ENCODE data around the gene NCKIPSD.

Gene NCKIPSD

GRCh38 chr3:48648188-48648850, 37.4 kb downstream of the NCKIPSD start:
- H3F3A ChIP-seq (ENCODE audit: insufficient read depth, low read length) = peaks cover 8% of the 10 kb centered on the region; the same call in 1 of the 2 replicates
- H3K9me2 ChIP-seq (replicated peaks; ENCODE audit: insufficient read depth, low read length) = no peaks in the 10 kb centered on the region
- DNase-seq = no peak
- H4K20me1 ChIP-seq (ENCODE audit: insufficient read depth, low read length) = no peaks in the 10 kb centered on the region
- H3K36me3 ChIP-seq (replicated peaks; ENCODE audit: insufficient read depth, low read length) = no peaks in the 10 kb centered on the region
- H3K9me3 ChIP-seq (replicated peaks; ENCODE audit: insufficient read depth, low read length) = no peaks in the 10 kb centered on the region
- no peak overlapping the region for H2AFZ ChIP-seq (ENCODE audit: low read length)
- H3K79me2 ChIP-seq (ENCODE audit: low read length) = no peaks in the 10 kb centered on the region
- no peak overlapping the region for H3K4me3 ChIP-seq (ENCODE audit: low read length)
- TF ChIP-seq EZH2 (optimal IDR thresholded peaks at IDR 0.05; ENCODE audit: low read depth, low read length) = no peak
- TF ChIP-seq EZH2phosphoT487 (IDR thresholded peaks at IDR 0.05; ENCODE audit: low read length) = no peak
- TF ChIP-seq CTCF (IDR thresholded peaks at IDR 0.05; ENCODE audit: low read length) = no peak
- no peak overlapping the region for H3K9ac ChIP-seq (ENCODE audit: low read length)
- no peak overlapping the region for H3K4me2 ChIP-seq (ENCODE audit: low read depth, low read length)
- no peak overlapping the region for H3K27ac ChIP-seq (ENCODE audit: low read length)
- 0 out of 2 replicates have a peak, but pooled peaks cover 8% of the 10 kb centered on the region for H3K27me3 ChIP-seq (replicated peaks; ENCODE audit: insufficient read depth, low read length)
- peaks cover 11% of the 10 kb centered on the region for H3K4me1 ChIP-seq (ENCODE audit: low read length)

- Histone ChIP-seq H3K27me3 (replicated peaks; ENCODE audit: insufficient read depth, low read length) (0 out of 2 replicates have a peak, but pooled peaks cover 8% of the 10 kb centered on the region), H3K4me1 (ENCODE audit: low read length) (peaks cover 5% of the 10 kb centered on the region), H3F3A (ENCODE audit: insufficient read depth, low read length) (0 out of 2 replicates have a peak, but pooled peaks cover 2% of the 10 kb centered on the region), H3K4me3 (ENCODE audit: low read length) (no peak overlapping the region), H4K20me1 (ENCODE audit: insufficient read depth, low read length) (no peaks in the 10 kb centered on the region), H3K36me3 (replicated peaks; ENCODE audit: insufficient read depth, low read length) (no peaks in the 10 kb centered on the region), H2AFZ (ENCODE audit: low read length) (no peak overlapping the region), H3K9me2 (replicated peaks; ENCODE audit: insufficient read depth, low read length) (no peaks in the 10 kb centered on the region), H3K9ac (ENCODE audit: low read length) (no peak overlapping the region), H3K9me3 (replicated peaks; ENCODE audit: insufficient read depth, low read length) (no peaks in the 10 kb centered on the region), H3K27ac (ENCODE audit: low read length) (no peak overlapping the region), H3K4me2 (ENCODE audit: low read depth, low read length) (no peak overlapping the region), H3K79me2 (ENCODE audit: low read length) (no peaks in the 10 kb centered on the region)
- no peak for DNase-seq
- no peak for TF ChIP-seq EZH2 (optimal IDR thresholded peaks at IDR 0.05; ENCODE audit: low read depth, low read length)
- no peak for TF ChIP-seq CTCF (IDR thresholded peaks at IDR 0.05; ENCODE audit: low read length)
These were observed 38.0 kb downstream of the NCKIPSD start for GRCh38 chr3:48647714-48648113.

- H3F3A ChIP-seq (ENCODE audit: insufficient read depth, low read length) = no peaks in the 10 kb centered on the region
- no peaks in the 10 kb centered on the region for H3K9me3 ChIP-seq (replicated peaks; ENCODE audit: insufficient read depth, low read length)
- no peak overlapping the region for H3K9ac ChIP-seq (ENCODE audit: low read length)
- no peaks in the 10 kb centered on the region for H3K36me3 ChIP-seq (replicated peaks; ENCODE audit: insufficient read depth, low read length)
- H3K4me3 ChIP-seq (ENCODE audit: low read length) = no peak overlapping the region
- H3K27ac ChIP-seq (ENCODE audit: low read length) = no peak overlapping the region
- H3K4me2 ChIP-seq (ENCODE audit: low read depth, low read length) = no peak overlapping the region
- DNase-seq = no peak
- H3K9me2 ChIP-seq (replicated peaks; ENCODE audit: insufficient read depth, low read length) = no peaks in the 10 kb centered on the region
- TF ChIP-seq CTCF (IDR thresholded peaks at IDR 0.05; ENCODE audit: low read length) = no peak
- no peak for TF ChIP-seq EZH2 (optimal IDR thresholded peaks at IDR 0.05; ENCODE audit: low read depth, low read length)
- no peak for TF ChIP-seq EZH2phosphoT487 (IDR thresholded peaks at IDR 0.05; ENCODE audit: low read length)
- H3K79me2 ChIP-seq (ENCODE audit: low read length) = no peaks in the 10 kb centered on the region
- no peaks in the 10 kb centered on the region for H3K4me1 ChIP-seq (ENCODE audit: low read length)
- no peaks in the 10 kb centered on the region for H4K20me1 ChIP-seq (ENCODE audit: insufficient read depth, low read length)
- peaks cover 17% of the 10 kb centered on the region for H3K27me3 ChIP-seq (replicated peaks; ENCODE audit: insufficient read depth, low read length)
- no peak overlapping the region for H2AFZ ChIP-seq (ENCODE audit: low read length)
These were observed 40.6 kb downstream of the NCKIPSD start for GRCh38 chr3:48644898-48645760.
